HG02588 (cell line): Measurements from ENCODE around the gene SDE2.
"Not testable (repeated sequence)": the region's sequence is repeated elsewhere in the genome, so short reads cannot be mapped to it uniquely, and the experiment has no call there.

Experiments
- ATAC-seq: cut with Tn5 transposase; IDR thresholded peaks from one replicate; pipeline ENCODE4 v1.9.1; 2021; ENCODE audit warnings: mild to moderate bottlenecking, moderate library complexity; ENCODE audit not compliant: unreplicated experiment

The SDE2 gene

GRCh38 chr1:225979421-225979820, 19.7 kb downstream of the SDE2 start:
- no peak for ATAC-seq

DNA sequence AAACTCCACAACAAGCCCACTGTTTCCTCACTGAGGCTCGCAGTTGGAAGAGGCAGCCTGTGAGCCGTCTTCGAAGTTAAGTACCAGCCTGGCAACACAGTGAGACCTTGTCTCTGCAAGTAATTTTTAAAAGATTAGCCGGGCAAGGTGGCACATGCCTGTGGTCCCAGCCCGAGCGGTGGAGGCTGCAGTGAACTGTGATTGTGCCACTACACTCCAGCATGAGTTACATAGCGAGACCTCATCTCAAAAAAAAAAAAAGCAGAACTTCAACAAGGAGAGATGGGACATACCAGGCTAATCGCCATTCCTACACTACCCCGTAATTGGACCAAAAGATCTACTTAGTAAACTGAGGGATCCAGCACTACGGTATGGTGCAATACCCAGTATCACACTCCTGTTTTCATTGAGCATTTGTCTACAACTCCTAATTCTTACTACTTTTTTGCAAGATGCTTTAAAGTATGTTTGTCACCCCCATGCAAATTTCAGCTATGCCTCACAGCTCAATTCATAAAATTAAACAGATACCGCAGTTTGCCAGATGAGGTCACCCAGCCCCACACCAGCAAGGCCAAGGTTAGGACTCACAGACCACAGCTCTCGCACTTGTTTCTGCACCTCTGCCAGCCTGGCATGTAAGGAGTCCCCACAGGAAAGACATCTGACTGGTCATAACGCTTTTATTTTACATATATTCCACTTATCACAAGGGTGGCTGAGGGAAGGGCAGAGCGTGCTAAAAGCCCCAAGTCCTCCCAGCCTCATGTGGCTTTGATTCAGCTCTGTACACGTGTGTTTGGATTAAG, 21.0 kb downstream of the SDE2 start:
- ATAC-seq, result peak; percentile 65

GRCh38 chr1:225975146-225975545, 24.0 kb downstream of the SDE2 start:
- not testable (repeated sequence) for ATAC-seq

GRCh38 chr1:225974454-225974853, 24.7 kb downstream of the SDE2 start:
- no peak for ATAC-seq

DNA sequence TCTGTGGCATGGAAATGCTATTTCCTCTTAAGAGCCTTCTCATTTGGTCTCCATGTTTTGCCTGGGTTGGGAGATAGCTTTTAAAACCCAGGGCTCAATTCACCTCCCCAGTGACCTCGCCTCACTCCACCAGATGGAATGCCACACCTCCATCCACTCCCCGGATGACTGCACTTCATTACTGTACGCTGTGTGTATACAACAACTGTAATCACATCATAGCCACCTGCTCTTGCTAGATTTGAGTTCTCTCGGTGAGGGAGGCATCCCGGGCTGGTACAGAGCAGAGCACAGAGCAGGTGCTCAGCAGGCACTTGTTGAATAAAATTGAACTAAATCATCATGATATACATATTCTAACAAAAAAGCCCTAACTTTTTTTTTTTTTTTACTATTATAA, 26.0 kb downstream of the SDE2 start:
- no peak for ATAC-seq

DNA sequence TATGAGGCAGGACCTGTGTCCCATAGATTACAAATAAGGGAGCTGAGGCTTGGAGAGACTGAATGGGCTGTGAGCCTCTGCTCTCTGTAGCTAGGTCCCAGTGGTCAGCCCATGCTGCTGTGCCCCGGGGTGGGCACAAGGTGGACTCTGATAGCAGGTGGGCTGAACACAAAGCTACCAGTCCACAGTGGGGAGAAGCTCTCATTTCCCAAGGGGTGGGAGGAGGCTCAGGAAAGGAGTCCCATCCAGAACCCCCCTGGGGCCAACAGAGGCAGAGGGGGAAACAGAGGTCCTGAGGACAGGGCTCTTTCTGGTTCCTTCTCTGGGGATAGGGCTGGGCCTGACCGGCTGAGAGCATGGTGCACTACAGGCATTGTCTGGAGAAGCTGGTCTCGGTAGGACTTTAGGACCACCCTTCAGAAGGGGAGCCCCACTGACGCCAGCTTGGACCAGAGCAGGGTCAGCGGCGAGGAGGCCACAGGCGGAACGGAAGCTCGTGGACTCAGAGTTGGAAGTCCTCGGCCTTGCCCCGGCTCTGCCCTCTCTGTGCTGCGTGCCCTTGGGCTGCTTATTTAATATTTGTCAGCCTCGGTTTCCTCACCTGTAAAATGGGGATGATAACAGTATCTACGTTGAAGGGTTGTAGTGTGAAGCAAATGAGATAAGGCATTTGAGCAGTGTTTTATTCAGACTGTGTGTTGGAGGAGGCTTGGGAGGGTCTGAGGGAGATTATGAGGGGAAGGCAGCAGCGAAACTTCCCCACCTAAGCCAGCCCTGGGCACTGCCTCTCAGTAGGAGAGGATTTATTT, 26.6 kb downstream of the SDE2 start:
- ATAC-seq, result no peak

- not testable (repeated sequence) for ATAC-seq
These were observed 28.5 kb downstream of the SDE2 start for GRCh38 chr1:225970592-225971157.

DNA sequence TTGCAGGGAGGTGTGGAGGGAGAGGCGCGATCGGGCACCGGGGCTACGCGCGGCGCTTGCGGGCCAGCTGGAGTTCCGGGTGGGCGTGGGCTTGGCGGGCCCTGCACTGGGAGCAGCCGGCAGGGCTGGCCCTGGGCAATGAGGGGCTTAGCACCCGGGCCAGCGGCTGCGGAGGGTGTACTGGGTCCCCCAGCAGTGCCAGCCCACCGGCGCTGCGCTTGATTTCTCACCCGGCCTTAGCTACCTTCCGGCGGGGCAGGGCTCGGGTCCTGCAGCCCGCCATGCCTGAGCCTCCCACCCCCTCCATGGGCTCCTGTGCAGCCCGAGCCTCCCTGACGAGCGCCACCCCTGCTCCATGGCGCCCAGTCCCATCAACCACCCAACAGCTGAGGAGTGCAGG, 29.4 kb downstream of the SDE2 start:
- not testable (repeated sequence) for ATAC-seq

DNA sequence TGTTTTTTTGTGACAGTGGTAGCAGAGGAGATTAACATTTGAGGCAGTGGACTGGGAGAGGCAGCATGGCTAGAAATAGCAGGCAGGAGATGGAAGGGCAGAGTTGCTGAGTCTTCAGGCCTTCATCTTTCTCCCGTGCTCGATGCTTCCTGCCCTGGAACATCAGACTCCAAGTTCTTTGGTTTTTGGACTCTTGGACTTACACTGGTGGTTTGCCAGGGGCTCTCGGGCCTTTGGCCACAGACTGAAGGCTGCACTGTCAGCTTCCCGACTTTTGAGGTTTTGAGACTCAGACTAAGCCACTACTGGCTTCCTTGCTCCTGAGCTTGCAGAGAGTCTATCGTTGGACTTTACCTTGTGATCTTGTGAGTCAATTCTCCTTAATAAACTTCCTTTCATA, 33.9 kb downstream of the SDE2 start:
- no peak for ATAC-seq

GRCh38 chr1:225963735-225964530, 35.2 kb downstream of the SDE2 start:
- no peak for ATAC-seq

- no peak for ATAC-seq
These were observed 36.6 kb downstream of the SDE2 start for GRCh38 chr1:225962440-225962975.

GRCh38 chr1:225961659-225962439, 37.3 kb downstream of the SDE2 start:
- no peak for ATAC-seq

DNA sequence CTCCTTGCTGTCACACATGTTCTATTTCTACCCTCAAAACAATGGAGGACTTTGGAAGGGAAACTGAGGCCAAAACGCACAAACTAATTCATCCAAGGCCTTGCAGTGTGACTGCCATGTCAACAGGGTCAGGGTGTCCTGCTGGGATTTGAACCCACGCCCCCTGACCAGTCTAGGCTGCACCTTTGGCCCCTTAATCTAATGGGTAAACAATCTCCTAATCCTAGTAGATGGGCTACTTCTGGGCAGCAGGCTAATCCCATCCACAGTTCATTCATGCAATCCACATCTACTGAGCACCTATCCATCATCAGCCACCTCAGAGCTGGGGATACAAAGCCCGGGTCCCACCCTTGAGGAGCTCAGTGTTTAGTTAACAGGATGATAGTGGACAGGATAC, 41.1 kb downstream of the SDE2 start:
- no peak for ATAC-seq

DNA sequence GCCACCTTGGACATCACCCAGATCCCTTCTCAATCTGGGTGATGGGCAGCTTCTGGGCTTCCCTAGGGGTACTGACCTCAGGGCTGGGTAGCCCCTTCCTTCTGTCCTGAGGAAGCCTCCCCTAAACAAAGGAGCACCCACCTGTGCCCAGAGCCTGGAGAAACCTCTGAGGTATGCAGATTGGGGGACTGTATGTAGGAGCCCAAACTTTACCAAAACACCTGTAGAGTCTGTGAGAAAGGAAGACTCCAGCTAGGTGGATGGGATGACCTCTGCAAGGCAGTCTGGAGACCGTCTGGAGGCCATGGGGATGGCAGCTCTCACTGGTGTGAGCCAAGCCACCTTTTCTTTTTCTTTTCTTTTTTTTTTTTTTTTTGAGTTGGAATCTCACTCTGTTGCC, 44.4 kb downstream of the SDE2 start:
- no peak for ATAC-seq

DNA sequence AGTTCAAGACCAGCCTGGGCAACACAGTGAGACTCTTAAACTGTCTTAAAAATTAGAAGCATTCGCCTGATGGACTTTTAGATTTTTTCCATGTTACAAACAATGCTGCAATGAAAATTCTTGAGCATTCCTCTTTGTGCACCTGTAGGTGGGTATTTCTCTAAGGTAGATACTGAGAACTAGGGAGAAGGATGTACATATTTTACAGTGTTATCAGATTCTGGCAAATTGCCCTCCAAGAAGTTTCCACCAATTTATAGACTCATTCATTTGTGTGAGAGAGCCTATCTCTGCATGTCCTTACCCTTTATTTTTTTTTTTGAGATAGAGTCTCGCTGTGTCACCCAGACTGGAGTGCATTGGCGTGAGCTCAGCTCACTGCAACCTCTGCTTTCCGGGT, 45.8 kb downstream of the SDE2 start:
- no peak for ATAC-seq

- no peak for ATAC-seq
These were observed 48.1 kb downstream of the SDE2 start for GRCh38 chr1:225950905-225951497.

DNA sequence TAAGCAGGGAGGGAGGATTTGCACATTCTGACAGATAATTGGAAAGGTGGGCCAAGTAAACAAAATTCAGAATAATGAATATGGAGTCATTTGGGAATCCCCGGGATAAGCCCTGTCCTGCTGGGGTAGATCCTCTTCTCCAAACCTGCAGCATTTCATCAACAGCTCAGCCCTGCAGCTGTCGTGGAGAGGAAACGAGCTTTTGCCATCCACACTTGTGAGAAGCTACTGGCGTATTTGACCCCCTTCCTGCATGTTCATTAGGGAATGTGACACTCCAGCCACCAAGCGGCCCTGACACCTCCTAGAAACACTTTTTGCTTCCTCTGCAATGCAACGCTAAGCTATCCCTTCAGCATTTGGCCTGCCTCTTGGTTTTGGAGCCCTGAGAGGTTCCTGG, 50.1 kb downstream of the SDE2 start:
- ATAC-seq, result no peak

DNA sequence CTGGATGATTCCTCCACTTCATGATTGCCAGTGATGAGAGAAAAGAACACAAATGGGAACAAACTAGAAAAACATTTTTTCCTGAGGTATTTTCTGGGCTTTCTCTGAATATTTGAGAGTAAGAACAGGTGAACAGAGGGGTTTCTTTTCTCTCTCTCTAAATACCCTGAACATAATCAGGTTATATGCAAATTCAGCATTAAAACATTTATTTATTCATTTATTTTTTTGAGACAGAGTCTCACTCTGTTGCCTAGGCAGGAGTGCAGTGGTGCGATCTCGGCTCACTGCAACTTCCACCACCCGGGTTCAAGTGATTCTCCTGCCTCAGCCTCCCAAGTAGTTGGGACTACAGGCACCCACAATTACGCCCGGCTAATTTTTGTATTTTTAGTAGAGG, 52.3 kb downstream of the SDE2 start:
- no peak for ATAC-seq

GRCh38 chr1:225946082-225946620, 53.0 kb downstream of the SDE2 start:
- ATAC-seq, result no peak
